ENCODE data around the gene FBXW11. TPM values are rescaled to one million over a fixed set of nuclear protein-coding genes. Genes with fewer than 3 reads are reported as not detected.
A peak's percentile ranks its signal among the peaks of the same experiment; 100 is the strongest.
"Not testable (repeated sequence)": the region's sequence is repeated elsewhere in the genome, so short reads cannot be mapped to it uniquely, and the experiment has no call there.

FBXW11 gene
- total RNA-seq, 2 donors from 2014 or later: 50.3 to 55.4 TPM

DNA sequence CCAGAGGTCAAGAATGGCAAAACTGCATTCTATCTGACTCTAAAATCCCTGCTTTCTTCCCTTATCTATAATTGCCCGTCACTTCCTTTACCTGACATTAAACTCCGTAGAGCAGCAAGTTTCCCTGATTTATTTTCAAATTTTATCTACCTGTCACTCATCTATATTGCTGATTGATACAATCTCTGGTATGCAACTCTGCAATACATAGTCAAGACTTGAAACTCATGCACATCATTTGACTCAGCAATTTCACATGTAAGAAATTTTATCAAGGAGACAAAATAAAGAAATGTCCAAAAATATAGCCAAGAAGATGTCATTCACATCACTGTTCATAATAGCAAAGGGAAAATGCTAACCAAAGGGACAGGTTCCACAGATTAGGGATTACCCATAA is 39.5 kb downstream of the FBXW11 start:
- intact Hi-C loops (cut with DNase I): no loop called here
- ATAC-seq (no peak), DNase-seq (no peak)

DNA sequence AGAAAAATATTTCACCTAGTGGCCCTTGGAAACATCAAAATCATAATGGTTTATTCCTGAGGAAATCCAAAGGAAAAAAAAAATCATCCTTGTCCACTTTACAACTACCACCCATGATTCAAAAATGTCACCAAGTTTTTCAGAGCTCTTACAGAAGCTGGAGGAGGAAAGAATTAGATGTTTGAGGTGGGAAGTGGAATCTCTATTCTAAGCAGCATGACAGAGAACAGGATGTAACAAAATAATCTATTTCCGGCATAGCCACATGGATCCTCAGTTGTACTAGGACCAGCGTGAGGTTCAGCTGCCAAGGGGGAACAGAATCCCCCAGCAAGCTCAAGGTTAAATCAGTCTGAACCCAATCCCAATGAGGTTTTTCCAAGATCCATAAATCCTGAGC is 40.2 kb downstream of the FBXW11 start:
- intact Hi-C loops (cut with DNase I): no loop called here
- ATAC-seq (peak in 1 of 2 donors; percentile 56), DNase-seq (no peak)

GRCh38 chr5:171965745-171966144 is 40.7 kb downstream of the FBXW11 start:
- ATAC-seq (no peak), DNase-seq (no peak)
- intact Hi-C loops (cut with DNase I): no loop called here

- intact Hi-C loops (cut with DNase I): no loop called here
- no peak for DNase-seq
- no peak for ATAC-seq
These were observed 43.0 kb downstream of the FBXW11 start for GRCh38 chr5:171963416-171963815.

DNA sequence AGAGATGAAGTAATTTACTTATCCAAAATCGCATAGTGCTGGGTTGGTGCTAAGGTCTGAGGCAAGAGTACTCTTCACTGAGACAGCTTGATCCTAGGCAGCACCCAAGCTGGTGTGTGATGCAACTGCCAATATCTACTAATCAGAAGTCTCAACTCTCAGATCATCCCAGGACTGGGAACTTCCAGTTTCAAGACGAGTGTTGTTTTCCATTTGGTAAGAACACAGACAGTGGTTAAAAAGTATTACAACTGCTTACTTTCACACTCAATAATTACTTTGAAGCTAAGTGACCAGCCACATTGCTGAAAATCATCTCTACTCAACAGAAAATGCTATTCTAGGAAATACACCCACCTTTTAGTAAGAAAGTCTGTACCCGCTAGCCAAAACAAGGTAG is 45.3 kb downstream of the FBXW11 start:
- ATAC-seq (peak; percentile 48), DNase-seq (no peak)
- intact Hi-C loops (cut with DNase I): no loop called here

DNA sequence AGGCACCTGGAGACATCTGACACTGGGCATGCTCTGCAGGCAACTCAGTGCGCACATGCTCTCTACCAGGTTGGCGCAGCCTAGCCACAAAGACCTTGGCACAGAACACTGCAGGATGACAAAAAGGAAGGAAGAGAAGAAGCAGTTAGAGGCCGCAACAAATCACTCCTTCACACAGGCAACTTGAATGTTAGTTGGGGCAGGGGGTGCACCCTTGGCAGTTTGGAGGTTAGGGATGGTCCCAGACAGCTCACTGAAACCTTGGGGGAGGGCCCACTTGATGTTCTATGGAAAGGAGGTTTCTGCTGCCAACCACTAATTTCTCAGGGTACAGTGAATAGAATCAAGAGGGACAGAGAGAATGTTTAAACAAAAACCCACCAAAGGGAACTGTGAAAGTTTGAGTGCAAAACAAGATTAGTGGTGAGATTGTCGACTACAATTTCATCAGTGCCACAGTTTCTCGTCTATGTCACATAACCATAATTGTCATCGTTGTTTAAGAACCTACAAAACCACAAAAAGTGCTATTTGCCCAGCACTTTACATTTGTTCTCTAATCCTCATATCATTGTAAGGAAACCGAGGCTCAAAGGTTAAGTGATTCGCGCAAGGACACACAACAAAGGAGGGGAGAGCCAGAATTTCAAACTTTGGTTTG is 48.7 kb downstream of the FBXW11 start:
- no peak for DNase-seq
- intact Hi-C loops (cut with DNase I): no loop called here
- ATAC-seq: peak; percentile 27 to 28

GRCh38 chr5:171956887-171957495 is 49.4 kb downstream of the FBXW11 start:
- peak in 1 of 2 donors; percentile 48 for ATAC-seq
- intact Hi-C loops (cut with DNase I): no loop called here
- no peak for DNase-seq

DNA sequence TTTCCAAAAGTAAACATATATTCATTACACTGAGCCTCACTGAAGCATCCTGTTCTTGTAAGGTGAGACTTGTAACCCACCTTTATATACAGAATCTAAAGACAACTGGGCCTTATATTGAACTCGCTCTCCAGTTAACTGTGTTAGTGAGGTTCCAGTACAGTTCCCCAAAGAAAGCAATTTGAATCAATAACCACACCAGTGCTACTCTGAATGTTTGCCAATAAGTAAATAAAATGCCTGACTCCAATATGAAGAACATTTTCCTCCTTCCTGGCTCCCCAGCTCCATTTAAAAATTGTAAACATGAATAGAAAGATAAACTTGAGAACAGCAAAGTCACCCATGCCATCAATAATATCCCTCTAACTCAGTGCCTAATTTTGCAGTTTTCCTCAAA is 50.1 kb downstream of the FBXW11 start:
- no peak for ATAC-seq
- intact Hi-C loops (cut with DNase I): no loop called here
- DNase-seq: no peak

DNA sequence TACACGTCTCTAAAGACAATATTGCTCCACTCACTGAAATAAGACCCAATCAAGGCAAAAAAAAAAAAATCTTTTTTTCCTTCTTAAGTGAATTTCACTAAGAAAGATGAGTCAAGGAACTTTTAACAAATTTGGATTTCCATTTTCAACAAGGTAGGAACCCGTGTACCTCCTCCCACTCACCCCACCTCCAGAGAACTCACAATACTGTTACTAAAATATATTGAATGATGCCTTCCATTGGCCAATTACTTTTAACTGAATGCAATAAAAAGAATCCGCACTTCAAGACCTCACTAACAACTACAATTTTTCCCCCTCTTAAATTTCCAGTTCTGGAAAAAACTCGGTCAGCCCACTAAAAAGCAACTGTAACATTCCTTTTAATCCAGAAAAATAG is 50.7 kb downstream of the FBXW11 start:
- intact Hi-C loops (cut with DNase I): no loop called here
- DNase-seq (no peak), ATAC-seq (no peak)

GRCh38 chr5:171954721-171955120 is 51.7 kb downstream of the FBXW11 start:
- ATAC-seq (peak in 1 of 2 donors; percentile 44), DNase-seq (no peak)
- intact Hi-C loops (cut with DNase I): no loop called here

DNA sequence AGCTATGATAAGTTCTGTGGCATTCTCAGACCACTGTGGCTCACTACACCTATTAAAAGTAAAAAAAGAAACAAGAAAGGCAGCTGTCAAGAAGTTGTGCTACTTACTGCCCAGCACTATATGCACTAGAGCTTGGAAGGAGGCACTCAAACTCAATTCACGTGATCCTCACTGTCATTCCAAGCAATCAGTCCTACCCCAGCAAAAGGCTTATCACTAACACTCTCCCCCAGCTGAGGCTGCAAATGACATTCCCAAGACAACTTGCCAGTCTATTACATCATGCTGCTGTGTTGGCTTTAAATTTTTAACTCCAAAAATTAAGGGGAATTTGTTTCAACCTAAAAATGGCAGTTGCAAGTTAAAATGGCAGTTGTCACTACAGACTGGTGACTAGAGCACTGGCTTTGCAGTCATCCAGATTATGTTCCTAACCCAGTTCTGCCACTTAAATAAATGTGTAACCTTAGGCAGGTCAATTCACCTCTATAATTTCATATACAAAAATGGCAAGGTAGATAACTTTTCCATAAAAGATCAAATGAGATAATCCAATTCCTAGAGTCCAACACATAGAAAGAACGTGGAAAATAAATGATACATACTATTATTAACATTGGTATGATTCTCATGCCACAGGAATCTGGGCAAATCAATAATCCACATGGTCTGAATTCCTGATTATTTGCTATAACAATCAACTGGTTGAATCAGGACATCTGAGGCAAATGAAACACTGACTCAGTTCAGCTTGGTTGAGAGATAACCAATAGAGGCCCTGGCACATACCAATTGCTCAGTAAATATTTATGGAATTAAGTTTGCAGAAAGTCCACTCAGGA is 52.4 kb downstream of the FBXW11 start:
- DNase-seq (no peak), ATAC-seq (peak in 1 of 2 donors; percentile 66)
- intact Hi-C loops (cut with DNase I): no loop called here

- no peak for ATAC-seq
- intact Hi-C loops (cut with DNase I): no loop called here
- no peak for DNase-seq
These were observed 54.4 kb downstream of the FBXW11 start for GRCh38 chr5:171952021-171952420.

GRCh38 chr5:171951218-171951617 is 55.2 kb downstream of the FBXW11 start:
- DNase-seq (no peak), ATAC-seq (no peak)
- intact Hi-C loops (cut with DNase I): no loop called here

GRCh38 chr5:171946000-171946781 is 60.2 kb downstream of the FBXW11 start:
- no peak for DNase-seq
- no peak for ATAC-seq
- intact Hi-C loops (cut with DNase I): no loop called here

DNA sequence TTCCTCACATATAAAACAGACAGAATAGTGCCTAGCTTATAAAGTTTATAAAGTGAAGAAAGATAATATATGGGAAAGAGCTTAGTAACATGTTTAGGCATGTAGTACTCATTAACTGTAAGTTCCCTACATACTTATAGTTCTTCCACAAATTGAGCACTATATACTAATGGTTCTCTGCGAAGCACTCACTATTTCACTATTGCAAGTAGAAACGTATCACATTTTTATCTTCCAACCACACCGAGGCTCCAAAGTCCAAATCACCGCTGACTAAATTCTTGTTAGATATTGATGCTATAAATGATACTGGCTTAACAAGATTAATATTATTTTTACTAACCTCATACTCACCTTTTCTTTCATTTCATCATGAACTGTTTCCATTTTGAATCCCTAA is 61.0 kb downstream of the FBXW11 start:
- no peak for DNase-seq
- ATAC-seq: no peak
- intact Hi-C loops (cut with DNase I): no loop called here

DNA sequence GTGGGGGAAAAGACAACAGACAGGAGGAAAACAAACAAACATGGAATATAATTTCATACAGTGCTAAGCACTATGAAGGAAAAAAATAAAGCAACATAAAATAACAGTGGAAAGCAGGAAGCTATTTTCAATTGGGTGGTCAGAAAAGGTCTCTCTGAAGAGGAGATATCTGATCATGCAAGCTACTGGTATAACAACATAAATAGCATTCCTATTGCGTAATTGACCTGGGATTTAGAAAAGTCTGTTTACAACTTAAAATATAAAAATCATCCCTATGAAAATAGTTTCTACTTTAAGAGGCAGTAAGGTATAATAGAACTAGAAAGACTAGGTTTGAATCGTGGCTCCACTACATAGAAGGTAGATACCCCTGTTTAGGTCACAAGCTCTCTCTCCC is 61.4 kb downstream of the FBXW11 start:
- intact Hi-C loops (cut with DNase I): no loop called here
- ATAC-seq: no peak
- DNase-seq: no peak

GRCh38 chr5:171942112-171942516 is 64.3 kb downstream of the FBXW11 start:
- DNase-seq; intact Hi-C loops (cut with DNase I); ATAC-seq: not testable (repeated sequence)

DNA sequence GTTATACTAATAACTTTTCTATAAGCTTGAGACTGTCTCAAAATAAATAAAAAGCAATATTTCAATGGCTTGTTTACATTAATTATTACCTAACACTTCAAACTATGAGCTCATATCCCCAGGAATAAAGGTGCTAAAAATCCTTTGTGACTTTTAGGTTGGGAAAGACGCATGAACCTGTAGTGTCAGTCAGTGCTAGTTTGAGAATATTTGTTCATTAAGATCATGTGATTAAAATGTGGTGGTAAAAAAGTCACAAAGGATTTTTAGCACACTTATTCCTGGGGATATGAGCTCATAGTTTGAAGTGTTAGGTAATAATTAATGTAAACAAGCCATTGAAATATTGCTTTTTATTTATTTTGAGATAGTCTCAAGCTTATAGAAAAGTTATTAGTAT is 64.8 kb downstream of the FBXW11 start:
- not testable (repeated sequence) for ATAC-seq

GRCh38 chr5:171941275-171941674 is 65.2 kb downstream of the FBXW11 start:
- DNase-seq; ATAC-seq; intact Hi-C loops (cut with DNase I): not testable (repeated sequence)

More for the DNA sequence above, 64.8 kb downstream of the FBXW11 start:
- DNase-seq; intact Hi-C loops (cut with DNase I): not testable (repeated sequence)
